HPDE6-E6E7 (cell line): Measurements from ENCODE around the gene EVI2A.
"Not testable (repeated sequence)": the region's sequence is repeated elsewhere in the genome, so short reads cannot be mapped to it uniquely, and the experiment has no call there.

ENCODE experiments used
- DNase-seq: peaks from one replicate; pipeline ENCODE4 v3.0.0; 2011; ENCODE audit warnings: missing footprints; ENCODE audit errors: extremely low spot score

EVI2A gene

DNA sequence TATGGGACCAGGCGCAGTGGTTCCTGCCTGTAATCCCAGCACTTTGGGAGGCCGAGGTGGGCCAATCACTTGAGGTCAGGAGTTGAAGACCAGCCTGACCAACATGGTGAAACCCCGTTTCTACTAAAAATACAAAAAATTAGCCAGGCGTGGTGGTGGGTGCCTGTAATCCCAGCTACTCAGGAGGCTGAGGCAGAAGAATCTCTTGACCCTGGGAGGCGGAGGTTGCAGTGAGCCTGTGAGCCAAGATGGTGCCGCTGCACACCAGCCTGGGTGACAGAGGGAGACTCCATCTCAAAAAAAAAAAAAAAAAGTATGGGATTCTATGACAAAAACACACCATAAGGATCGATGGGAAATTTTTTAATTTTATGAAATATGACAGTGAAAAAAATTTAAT lies 9.2 kb downstream of the EVI2A start:
- DNase-seq = not testable (repeated sequence)

DNA sequence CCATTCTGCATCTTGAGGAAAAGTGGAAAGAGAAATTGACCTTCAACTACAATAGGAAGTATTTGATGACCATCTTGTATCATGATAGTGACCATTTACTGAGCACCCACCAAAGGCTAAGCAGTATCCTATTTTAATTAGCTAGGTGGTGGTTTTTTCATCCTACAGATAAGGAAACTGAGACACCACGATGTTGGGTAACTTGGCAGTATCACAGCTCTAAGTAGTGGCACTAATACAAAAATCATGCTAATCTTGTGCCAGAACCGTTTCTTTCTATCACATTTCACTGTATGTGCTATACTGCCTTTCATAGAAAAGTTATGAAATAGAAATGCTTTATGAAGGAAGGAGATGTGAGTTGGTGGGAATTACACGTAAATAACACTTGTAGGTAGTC lies 9.9 kb downstream of the EVI2A start:
- no peak for DNase-seq

DNA sequence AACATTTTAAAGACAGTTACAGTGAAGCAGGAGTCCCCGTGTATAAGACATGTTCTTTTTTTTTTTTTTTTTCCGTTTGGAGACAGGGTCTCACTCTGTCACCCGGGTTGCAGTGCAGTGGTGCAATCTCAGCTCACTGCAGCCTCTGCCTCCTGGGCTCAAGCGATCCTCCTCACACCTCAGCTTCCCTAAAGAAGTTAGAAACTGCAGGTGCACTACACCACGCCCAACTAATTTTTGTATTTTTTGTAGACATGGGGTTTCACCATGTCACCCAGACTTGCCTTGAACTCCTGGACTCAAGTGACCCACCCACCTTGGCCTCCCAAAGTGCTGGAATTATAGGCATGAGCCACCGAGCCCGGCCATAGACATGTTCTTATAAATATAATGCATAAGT lies 10.5 kb downstream of the EVI2A start:
- DNase-seq = no peak

DNA sequence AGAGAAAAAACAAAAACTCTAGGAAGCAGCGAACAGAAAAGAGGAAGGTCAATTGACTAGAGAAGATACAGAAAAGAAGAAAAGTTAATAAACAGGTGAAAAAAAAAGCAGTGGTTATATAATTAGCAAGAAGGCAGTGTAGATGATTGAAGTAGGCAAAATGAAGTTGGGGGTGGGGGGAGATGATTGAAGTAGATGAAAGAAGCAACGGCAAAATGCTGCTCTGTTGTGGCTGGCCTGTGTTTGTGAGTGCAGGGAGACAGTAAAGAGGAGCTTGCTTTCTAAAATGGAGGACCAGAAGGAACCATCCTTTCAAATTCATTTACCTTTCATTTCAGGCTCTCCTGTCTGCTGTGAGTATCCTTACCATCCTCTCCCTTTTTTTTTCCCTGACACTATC lies 11.2 kb downstream of the EVI2A start:
- no peak for DNase-seq

DNA sequence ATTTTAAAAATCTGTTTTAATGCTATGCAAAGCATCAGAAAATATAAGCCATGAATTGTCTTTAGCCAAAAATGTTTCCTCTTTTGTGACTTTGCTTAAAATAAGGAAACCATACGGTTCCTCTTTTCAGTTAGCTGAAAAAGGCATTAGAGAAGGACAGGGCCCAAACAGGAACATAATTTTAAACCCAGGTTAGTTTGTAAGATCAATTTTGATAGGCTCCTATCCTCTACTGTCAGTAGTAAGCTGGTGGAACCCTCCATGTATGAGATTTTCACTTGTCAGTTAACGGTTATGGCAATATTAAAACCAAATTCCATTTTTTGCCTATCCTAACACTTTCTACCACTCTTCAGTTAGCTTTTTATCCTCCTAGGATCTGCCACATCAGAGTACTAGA lies 11.9 kb downstream of the EVI2A start:
- no peak for DNase-seq

DNA sequence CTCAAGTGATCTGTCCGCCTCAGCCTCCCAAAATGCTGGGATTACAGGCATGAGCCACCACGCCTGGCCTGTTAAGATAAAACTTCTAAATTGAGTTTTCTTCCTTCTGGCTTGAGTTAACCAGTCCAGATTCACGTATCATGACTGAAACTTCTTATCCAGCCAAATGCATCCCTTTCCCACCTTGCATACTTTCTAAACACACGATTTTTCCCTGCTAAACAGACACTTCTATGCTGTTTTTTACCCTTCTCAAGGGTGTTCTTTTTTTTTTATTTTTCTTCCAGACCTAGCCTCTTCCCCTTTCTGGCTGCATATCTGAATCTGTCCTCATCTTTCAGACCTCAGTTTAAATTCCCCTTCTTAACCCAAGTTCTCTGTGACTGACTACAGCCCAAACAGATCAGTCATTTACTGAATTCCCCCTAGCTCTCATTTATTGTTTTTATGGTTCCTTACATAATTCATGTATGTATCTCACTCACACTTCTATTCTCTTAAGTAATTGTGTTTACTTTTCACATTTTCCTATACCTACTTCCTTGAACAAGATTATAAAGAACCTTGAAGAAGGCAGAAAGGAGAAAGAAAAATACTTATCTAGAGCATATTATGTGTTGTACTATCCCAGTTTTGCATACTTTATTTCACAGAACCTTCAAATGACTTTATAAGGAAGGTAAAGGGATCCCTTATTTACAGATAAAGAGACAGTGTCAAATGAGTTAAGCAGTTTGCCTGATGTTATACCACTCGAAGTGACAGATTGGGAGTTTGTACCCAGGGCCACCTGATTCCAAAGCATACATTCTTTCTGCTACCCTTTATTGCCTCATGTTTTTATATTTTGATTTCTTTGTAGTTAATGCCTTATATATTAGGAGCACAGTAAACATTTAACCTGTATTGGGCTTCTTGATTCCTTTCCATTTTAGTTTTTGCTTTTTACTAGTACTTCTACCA lies 12.8 kb downstream of the EVI2A start:
- DNase-seq = no peak

DNA sequence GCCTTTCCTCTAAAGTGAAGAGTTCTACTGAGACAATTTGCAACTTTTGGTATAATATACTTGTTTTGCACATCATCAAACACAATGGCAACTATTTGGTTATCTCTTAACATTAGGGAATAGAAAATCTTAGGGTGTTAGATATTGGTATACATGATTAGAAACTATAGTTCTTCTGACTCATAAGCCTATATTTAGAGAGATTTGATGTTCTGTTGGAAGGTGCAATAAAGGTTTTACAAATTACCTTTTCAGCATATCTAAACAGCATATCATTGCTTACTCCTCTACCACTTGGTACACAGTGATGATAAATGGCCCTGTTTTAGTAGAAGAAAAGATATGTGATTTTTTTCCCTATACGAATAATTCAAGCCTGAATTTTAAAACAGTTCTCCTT lies 13.8 kb downstream of the EVI2A start:
- DNase-seq = no peak

DNA sequence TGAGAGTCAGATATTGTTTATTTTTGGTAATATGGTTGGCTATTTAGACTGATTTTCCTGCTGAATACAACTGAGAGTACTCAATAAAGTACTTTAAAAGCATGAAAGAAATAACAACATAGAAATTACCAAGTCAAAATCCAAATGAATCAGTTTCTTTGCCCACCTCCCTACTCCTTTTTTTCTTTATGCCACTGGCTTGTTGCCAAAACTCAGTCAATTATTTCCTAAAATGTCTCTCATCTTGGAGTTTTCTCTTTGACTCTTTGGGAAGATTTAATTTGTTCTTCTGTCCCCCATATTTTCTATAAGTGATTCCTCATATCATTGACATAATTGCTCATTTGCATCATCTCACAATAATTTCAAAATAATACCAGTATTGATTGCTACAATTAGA lies 21.8 kb downstream of the EVI2A start:
- DNase-seq = no peak

DNA sequence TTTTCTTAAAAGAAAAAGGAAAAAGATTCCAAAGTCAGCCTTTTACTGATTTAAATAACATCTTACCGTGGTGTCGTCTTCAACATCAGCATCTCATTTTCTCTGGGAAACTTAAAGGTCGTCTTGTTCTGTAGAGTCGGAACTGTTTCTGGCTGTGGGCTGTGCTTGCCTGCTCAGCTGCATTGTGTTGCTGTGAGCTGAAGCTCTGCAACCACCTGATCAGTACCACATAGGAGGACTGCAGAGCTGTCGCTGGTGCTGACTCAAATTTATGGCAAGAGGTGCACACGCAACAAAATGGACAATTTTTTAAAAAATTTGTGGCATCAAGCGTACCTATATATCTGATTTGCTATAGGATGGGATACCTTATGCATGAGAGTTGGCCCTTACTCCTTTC lies 24.3 kb downstream of the EVI2A start, which contains the start of gene OMG:
TSS of gene OMG (minus strand) at position 150 of the 400 bp plus-strand sequence. CDS start 908 bp downstream, outside the sequence.
- no peak for DNase-seq

DNA sequence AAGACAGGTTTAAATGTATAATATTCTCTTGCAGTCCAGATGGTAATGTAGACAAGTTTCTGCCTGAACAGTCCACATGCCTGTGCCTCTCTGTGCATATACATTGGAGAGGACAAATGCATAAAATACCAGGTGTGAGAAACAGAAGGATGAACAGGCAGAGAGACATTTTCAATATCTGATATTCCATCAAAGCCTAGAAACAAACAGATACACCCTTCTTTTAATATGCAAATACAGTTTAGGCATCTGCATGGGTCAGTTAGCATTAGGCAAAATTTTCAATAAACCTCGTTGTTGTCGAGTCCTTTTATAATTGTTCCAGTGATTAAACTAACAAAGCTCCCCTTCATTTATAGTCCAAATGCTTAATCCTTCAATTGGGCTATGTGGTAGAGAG lies 25.3 kb downstream of the EVI2A start:
- DNase-seq = no peak

DNA sequence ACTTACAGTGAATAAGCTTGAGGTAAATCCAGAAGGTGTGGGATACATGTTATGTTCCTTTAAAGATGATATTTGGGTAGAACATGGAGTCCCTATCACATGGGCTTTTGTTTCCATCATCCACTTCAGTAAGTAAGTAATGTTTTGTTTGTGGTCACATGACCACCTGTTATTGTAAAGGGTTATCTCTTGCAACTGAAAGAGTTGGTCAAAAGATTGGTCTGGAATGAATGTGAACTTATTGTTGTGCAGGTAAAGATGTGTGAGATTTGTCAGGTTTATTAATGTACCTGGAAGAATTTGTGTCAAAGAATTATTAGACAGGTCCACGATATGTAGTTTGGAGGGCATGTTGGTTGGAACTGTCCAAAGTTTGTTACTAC lies 25.9 kb downstream of the EVI2A start:
- no peak for DNase-seq

DNA sequence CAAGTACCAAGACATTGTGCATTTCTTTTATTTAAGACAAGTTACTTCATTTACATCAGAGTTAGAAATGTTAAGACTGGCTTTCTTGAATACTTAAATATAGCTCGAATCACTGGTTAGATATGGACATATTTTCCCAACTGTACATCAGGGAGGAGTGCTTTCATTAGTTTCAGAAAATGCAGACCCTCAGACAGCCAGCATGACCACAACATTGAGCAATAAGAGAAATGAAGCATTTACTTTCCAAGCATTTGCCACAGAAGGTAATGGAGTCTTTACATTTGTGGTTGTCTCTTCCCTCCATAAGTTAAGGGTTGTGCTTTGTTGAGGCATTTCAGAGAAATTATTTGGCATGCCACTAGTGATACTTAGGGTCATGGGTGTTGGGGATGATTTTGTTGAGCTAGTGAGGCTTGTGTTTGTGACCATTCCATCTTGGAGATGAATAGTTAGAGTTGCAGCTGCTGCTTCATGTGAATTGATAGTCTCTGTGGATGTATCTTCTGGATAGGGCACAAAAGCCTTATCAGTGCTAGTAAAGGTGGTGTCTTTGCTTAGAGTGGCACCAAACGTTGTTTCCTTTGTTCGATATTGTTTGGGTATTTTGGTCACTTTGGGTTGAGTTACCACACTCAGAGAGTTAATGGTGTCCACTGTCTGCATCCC lies 26.5 kb downstream of the EVI2A start:
- no peak for DNase-seq

DNA sequence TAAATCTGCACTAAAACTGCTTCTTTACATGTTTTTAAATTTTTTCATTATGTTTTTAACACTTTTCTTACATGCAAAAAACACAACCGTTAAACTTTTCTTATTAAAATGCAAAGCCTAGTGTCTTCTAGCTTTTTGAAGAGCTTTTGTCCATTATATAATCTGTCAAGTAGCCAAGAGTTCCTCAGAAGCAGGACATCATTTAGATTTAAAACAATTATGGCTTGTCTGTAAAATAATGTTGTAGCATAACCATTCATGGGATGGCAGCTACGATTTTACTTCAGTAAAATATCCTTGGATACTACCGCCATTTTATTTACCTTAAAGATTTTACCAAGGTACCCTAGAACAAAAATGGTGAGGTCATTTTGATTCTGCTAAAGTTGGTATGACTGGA lies 27.2 kb downstream of the EVI2A start:
- DNase-seq = no peak

DNA sequence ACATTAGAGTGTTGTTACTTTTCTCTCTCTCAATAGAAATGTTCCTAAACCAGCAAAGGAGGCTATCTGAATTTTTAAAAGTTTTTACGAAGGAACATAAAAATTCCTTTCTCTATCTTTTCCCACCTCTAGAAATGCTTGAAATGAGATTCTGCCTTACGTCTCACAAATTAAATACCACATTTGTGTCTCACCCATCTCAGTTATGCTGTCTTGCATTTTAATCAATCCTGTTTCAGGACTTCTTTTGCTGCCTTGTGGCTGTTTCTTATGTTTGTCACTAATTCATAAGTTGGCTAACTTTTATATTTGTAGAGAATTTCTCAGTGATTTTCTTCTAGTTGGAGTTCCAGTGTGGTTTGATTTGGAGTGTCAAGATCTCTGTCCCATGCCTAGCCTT lies 27.8 kb downstream of the EVI2A start:
- no peak for DNase-seq

DNA sequence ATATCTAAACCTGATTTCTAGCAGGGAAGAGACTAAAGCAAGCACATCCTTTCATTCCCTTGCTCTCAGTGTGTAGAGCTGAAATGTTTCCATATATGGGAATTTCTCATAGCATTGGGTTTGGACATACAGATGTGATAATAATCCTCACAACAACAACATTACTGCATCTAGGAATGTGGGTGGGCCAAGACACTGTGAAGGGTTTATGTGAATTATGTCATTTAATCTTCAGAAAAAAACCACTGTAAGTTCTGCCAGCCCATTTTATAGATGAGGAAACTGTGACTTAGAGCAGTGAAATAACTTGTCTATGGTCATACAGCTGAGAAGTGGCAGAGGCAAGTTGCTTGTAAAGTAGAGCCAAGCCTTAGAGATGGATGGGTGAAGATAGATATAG lies 29.6 kb downstream of the EVI2A start:
- no peak for DNase-seq

DNA sequence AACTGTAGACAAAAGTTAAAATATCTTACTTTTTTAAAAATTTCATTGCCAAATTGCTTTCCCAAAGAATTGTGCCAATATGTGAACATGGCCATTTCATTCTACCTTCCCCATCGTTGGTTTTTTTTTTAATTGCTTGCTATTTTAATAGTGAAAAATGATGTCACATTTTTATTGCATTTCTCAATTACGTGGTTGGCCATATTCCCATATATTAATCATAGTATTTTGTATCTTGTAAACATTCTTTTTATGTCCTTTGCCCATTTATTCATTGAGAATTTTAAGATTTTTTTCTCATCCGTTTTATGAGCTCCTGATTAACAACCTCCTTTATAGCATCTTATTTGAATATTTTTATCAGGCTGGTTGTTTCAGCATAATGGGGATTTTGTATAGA lies 31.6 kb downstream of the EVI2A start:
- DNase-seq = no peak

DNA sequence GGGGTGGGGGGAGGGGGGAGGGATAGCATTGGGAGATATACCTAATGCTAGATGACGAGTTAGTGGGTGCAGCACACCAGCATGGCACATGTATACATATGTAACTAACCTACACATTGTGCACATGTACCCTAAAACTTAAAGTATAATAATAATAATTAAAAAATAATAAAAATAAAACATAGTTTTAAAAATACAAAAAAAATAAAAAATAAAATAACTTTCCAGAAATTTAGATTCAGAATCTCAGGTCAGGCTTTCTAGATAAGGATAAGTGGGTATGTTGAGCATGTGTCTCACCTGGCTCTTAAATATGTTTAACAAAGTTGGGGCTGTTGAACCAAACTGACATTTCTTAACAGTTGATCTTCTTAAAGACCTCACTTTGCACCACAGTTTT lies 33.5 kb downstream of the EVI2A start:
- not testable (repeated sequence) for DNase-seq

DNA sequence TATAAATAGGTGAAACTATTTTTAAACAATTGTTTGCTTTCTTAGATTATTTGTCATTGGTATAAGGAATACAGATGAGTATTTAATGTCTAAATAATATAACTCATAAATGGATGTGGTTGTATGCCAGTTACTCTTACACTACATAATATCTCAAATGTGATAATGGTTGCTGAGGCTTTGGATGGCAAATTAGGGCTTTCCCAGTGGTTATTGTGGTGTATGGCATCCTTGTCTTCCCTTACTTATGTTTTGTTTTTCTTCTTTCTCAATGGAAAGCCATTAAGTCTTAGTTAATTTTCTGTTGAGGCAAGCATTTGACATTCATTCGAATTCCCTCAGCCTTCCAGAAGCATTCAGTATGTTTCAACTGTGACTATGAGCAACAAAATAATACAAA lies 34.8 kb downstream of the EVI2A start:
- DNase-seq = no peak

DNA sequence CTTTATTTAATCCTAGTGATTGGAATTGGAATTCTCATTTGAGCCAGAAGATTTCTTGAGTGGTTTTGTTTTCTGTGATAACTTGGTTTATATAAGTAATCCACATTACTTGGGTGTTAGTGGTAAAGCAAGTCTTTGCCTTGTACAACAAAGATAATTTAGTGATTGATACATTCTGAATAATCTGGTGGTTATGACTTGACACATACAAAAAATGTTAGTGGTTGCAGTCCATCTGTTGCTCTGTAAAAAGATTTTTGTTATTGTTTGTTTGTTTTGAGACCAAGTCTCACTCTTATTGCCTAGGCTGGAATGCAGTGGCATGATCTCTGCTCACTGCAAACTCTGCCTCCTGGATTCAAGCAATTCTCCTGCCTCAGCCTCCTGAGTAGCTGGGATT lies 37.6 kb downstream of the EVI2A start:
- DNase-seq = no peak

DNA sequence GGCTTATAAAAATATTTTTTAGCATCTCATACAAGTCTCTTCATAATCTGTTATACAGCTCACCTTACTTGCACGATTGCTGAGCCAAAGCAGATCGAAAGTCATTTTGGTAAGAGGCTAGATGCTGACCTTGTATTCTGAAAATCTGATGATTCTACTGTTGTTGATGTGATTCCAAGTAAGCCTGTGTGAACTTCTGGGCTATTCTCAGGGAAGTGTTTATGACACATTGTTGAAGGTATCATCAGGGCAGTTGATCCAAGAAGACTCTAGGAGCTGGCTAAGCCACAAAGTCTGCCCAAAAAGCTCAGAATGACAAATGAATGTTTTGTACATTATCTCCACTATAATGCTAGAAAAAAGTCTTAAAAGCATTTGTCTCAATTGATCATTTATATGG lies 40.4 kb downstream of the EVI2A start:
- DNase-seq = no peak

DNA sequence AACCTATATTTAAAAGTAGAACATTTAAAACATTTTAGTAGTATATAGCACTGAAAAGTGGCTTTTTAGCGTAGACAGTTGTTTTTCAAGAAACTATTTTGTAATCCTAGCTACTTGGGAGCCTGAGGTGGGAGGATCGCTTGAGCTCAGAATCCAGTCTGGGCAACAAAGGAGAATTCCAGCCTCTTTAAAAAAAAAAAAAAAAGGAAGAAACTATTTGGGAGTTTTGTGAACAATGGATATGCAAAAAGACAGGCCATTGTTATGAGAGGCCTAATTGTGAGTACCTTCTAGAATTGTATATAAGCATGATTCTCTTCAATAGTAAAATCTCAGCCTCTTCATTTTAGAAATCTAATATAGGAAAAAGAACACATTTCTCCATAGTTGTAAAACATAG lies 42.0 kb downstream of the EVI2A start:
- DNase-seq = no peak

DNA sequence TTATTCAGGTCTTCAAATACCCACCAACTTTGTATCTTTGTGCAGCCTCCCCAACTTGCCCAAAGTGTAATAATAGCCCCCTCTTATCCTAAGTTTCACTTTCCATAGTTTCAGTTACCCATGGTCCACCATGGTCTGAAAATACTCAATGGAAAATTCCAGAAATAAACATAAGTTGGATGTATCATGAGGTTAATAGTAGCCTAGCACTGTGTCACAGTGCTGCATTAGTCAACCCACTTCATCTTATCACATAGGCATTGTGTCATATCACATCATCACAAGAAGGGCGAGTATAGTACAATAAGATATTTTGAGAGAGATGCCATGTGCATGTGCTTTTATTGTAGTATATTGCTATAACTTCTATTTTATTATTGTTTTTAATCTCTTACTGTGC lies 46.3 kb downstream of the EVI2A start:
- no peak for DNase-seq

DNA sequence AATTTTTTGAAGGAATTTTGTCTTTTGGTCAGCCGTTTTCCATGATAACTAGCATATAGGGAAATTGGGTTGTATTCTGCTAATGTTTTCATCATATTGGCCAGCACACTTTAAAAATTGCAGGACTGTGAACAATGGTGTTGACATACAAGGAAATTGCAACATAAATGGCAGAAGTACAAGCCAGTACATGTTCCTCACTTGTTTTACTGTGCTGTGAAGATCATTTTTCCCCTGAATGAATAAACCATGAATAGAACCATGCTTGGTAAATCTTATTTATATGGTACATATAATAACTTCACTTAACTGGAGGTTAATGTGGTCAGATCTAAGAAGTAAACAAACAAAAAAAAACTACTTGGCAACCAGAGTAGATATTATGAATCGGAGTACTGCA lies 47.2 kb downstream of the EVI2A start:
- peak; percentile 64 for DNase-seq
